ENCODE data around the gene FEN1.

DNA sequence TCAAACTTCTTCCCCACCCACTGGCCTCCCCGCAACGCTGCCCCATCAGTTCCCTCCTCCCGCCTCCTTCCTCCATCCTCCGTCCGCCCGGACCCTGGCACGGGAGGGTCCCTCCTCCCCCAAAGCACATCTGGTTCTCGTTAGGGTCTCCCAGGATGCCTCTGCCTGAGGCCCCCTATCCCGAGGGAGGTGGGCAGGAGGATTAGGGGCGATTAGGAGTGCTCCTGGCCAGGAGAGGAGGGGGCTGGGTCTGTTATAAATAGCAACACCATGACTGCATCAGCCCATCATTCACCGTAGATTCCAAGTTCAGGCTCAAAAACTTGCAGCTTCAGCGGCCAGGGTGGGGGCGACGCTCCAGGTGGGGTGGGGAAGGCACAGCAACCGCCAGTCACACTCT is 29.9 kb upstream of the FEN1 start:
- no peak for TF ChIP-seq CTCF (IDR thresholded peaks at IDR 0.05; ENCODE audit: insufficient read depth, low read depth, low read length)
- TF ChIP-seq EZH2 (IDR thresholded peaks at IDR 0.05; ENCODE audit: insufficient read depth, low read length) = no peak
